ENCODE measurements around the gene OVCH2.
"Not testable (repeated sequence)": the region's sequence is repeated elsewhere in the genome, so short reads cannot be mapped to it uniquely, and the experiment has no call there.

OVCH2 gene

GRCh38 chr11:7706377-7706776, at the start of gene OVCH2:
Gene OVCH2, minus strand, starts transcription at chr11:7706477. Its CDS starts 83 bp downstream, at chr11:7706394.
- no peak for DNase-seq (ENCODE audit: low read depth)

GRCh38 chr11:7749456-7749855, 43.2 kb upstream of the OVCH2 start:
- DNase-seq (ENCODE audit: low read depth): no peak

- not testable (repeated sequence) for DNase-seq (ENCODE audit: low read depth)
Measured at GRCh38 chr11:7734767-7735166, 28.5 kb upstream of the OVCH2 start.

GRCh38 chr11:7714786-7715185, 8.5 kb upstream of the OVCH2 start:
- DNase-seq (ENCODE audit: low read depth): no peak

- DNase-seq (ENCODE audit: low read depth): no peak
Measured at GRCh38 chr11:7703740-7704139, 2.5 kb downstream of the OVCH2 start.

- DNase-seq (ENCODE audit: low read depth): no peak
Measured at GRCh38 chr11:7696424-7696823, 9.9 kb downstream of the OVCH2 start.

- DNase-seq (ENCODE audit: low read depth): no peak
Measured at GRCh38 chr11:7694235-7694634, 12.0 kb downstream of the OVCH2 start.

- no peak for DNase-seq (ENCODE audit: low read depth)
Measured at GRCh38 chr11:7692426-7692825, 13.9 kb downstream of the OVCH2 start.

- no peak for DNase-seq (ENCODE audit: low read depth)
Measured at GRCh38 chr11:7691759-7692350, 14.4 kb downstream of the OVCH2 start.

GRCh38 chr11:7690648-7691047, 15.6 kb downstream of the OVCH2 start:
- DNase-seq (ENCODE audit: low read depth): no peak

GRCh38 chr11:7689239-7689638, 17.0 kb downstream of the OVCH2 start:
- no peak for DNase-seq (ENCODE audit: low read depth)

GRCh38 chr11:7688238-7688826, 17.9 kb downstream of the OVCH2 start:
- DNase-seq (ENCODE audit: low read depth): no peak

GRCh38 chr11:7687386-7687785, 18.9 kb downstream of the OVCH2 start:
- DNase-seq (ENCODE audit: low read depth): no peak

- DNase-seq (ENCODE audit: low read depth): no peak
Measured at GRCh38 chr11:7686761-7687160, 19.5 kb downstream of the OVCH2 start.

- DNase-seq (ENCODE audit: low read depth): no peak
Measured at GRCh38 chr11:7683571-7683970, 22.7 kb downstream of the OVCH2 start.

- DNase-seq (ENCODE audit: low read depth): no peak
Measured at GRCh38 chr11:7677796-7678201, 28.5 kb downstream of the OVCH2 start.

- DNase-seq (ENCODE audit: low read depth): no peak
Measured at GRCh38 chr11:7677071-7677470, 29.2 kb downstream of the OVCH2 start.

- no peak for DNase-seq (ENCODE audit: low read depth)
Measured at GRCh38 chr11:7675631-7676030, 30.6 kb downstream of the OVCH2 start.

GRCh38 chr11:7673724-7674434, 32.4 kb downstream of the OVCH2 start:
- DNase-seq (ENCODE audit: low read depth): no peak

- DNase-seq (ENCODE audit: low read depth): no peak
Measured at GRCh38 chr11:7672960-7673723, 33.1 kb downstream of the OVCH2 start, which contains the start of gene CYB5R2. Gene CYB5R2, minus strand, starts transcription at chr11:7673500. Its CDS starts 675 bp downstream, at chr11:7672825.

- no peak for DNase-seq (ENCODE audit: low read depth)
Measured at GRCh38 chr11:7672276-7672959, 33.9 kb downstream of the OVCH2 start.

All from stimulated activated CD8-positive, alpha-beta memory T cell treated with anti-CD3 and anti-CD28 coated beads, Interleukin-4, amount 100 ng/mL, for 24 hours (primary cell).